Erythroblast (primary cell): Measurements from ENCODE around the gene HCN4.

Experiments used
- GATA1 ChIP-seq: IDR thresholded peaks from 2 replicates; pipeline ENCODE4 v1.6.1; 2011; ENCODE audit warnings: low read depth, mild to moderate bottlenecking, control low read depth, low read length, moderate library complexity
- POLR2A ChIP-seq: IDR thresholded peaks from 2 replicates; pipeline ENCODE4 v1.6.1; 2011; ENCODE audit warnings: mild to moderate bottlenecking, low read length

- TF ChIP-seq POLR2A, result no peak
- no peak for TF ChIP-seq GATA1
These were observed 39.8 kb downstream of the HCN4 start for GRCh38 chr15:73328981-73329380.
